OCI-LY3 (cell line): Measurements from ENCODE around the gene AKAP8L.

Source experiments
- EZH2phosphoT487 ChIP-seq: fragments of 200-600 bp; shearing (Covaris generic); IDR thresholded peaks from 2 replicates; pipeline ENCODE4 v1.6.1; 2018; ENCODE audit warnings: antibody characterized with exemption, mixed run types, low read depth
- TF ChIP-seq, protein P1 (sequence below): fragments of 200-600, 300-600 bp; sonication (generic); IDR thresholded peaks from 2 replicates; pipeline ENCODE4 v1.5.1; 2014; ENCODE audit warnings: antibody characterized with exemption, low read length, low read depth

- TF ChIP-seq, protein P1, sequence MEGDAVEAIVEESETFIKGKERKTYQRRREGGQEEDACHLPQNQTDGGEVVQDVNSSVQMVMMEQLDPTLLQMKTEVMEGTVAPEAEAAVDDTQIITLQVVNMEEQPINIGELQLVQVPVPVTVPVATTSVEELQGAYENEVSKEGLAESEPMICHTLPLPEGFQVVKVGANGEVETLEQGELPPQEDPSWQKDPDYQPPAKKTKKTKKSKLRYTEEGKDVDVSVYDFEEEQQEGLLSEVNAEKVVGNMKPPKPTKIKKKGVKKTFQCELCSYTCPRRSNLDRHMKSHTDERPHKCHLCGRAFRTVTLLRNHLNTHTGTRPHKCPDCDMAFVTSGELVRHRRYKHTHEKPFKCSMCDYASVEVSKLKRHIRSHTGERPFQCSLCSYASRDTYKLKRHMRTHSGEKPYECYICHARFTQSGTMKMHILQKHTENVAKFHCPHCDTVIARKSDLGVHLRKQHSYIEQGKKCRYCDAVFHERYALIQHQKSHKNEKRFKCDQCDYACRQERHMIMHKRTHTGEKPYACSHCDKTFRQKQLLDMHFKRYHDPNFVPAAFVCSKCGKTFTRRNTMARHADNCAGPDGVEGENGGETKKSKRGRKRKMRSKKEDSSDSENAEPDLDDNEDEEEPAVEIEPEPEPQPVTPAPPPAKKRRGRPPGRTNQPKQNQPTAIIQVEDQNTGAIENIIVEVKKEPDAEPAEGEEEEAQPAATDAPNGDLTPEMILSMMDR = no peak
- TF ChIP-seq EZH2phosphoT487 = no peak
Observed at GRCh38 chr19:15404780-15405211, 14.0 kb downstream of the AKAP8L start.
